CD4-positive, alpha-beta T cell (primary cell): ENCODE measurements around the gene CYP27B1. TPM values are rescaled to one million over a fixed set of nuclear protein-coding genes. Genes with fewer than 3 reads are reported as not detected.

Source experiments
- ATAC-seq: fragments of 200-7000 bp; cut with Tn5 transposase; one replicate; pipeline ENCODE4 v1.10.0; 2022; ENCODE audit warnings: mild to moderate bottlenecking; ENCODE audit not compliant: poor library complexity
- CTCF ChIA-PET: fragments of 350-600 bp; sonication (Branson Sonifier 250); formaldehyde crosslinking; loops from one replicate; lab custom pipeline; 2021; ENCODE audit warnings: antibody characterized with exemption, inconsistent platforms; lab: Charles Lee
- POLR2A ChIA-PET: fragments of 350-600 bp; sonication (Branson Sonifier 250); formaldehyde crosslinking; loops from one replicate; lab custom pipeline; 2021; ENCODE audit warnings: antibody characterized with exemption, inconsistent platforms; lab: Charles Lee
- DNase-seq, 14 experiments: peaks; one replicate each; pipeline ENCODE4 v3.0.0-alpha.2; 2013 to 2020; ENCODE audit warnings: mixed read lengths in 2 of 14
- H3K27ac ChIP-seq, 2 donors: one replicate each; pipeline versions ENCODE4 v1.5.1 to v1.7.0; 2013; ENCODE audit warnings: low read length in 2 of 2, low read depth in 1 of 2, mild to moderate bottlenecking in 1 of 2
- H3K27me3 ChIP-seq, 2 experiments: 1 replicate in 1 of 2; 2 replicates in 1 of 2; pipeline versions ENCODE4 v1.6.1 to v1.7.0; 2013; ENCODE audit warnings: low read length in 2 of 2, control low read depth in 1 of 2, mild to moderate bottlenecking in 1 of 2, moderate library complexity in 1 of 2; ENCODE audit not compliant: insufficient read depth in 2 of 2, control insufficient read depth in 1 of 2
- H3K36me3 ChIP-seq: one replicate; pipeline ENCODE4 v1.6.1; 2013; ENCODE audit warnings: low read length, control low read depth; ENCODE audit not compliant: insufficient read depth
- H3K4me1 ChIP-seq: one replicate; pipeline ENCODE4 v1.6.1; 2013; ENCODE audit warnings: low read length, control low read depth; ENCODE audit not compliant: insufficient read depth
- H3K4me3 ChIP-seq: one replicate; pipeline ENCODE4 v1.5.1; 2013; ENCODE audit warnings: mild to moderate bottlenecking, low read length, moderate library complexity
- H3K9me3 ChIP-seq, 2 experiments: 1 replicate in 1 of 2; 2 replicates in 1 of 2; pipeline versions ENCODE4 v1.6.1 to v1.7.0; 2013; ENCODE audit warnings: low read length in 2 of 2, mild to moderate bottlenecking in 2 of 2, control low read depth in 1 of 2, moderate library complexity in 1 of 2; ENCODE audit not compliant: control insufficient read depth in 1 of 2, insufficient read depth in 1 of 2
- H3K27ac Mint-ChIP-seq: one replicate; pipeline ENCODE4 v1.8.0; 2020; ENCODE audit warnings: mixed read lengths
- H3K27me3 Mint-ChIP-seq: one replicate; pipeline ENCODE4 v1.8.0; 2021; ENCODE audit warnings: mixed read lengths
- H3K36me3 Mint-ChIP-seq: one replicate; pipeline ENCODE4 v1.8.0; 2021; ENCODE audit warnings: low read depth, mixed read lengths
- H3K4me1 Mint-ChIP-seq: one replicate; pipeline ENCODE4 v1.8.0; 2021; ENCODE audit warnings: low read depth, mixed read lengths
- H3K4me3 Mint-ChIP-seq: one replicate; pipeline ENCODE4 v1.8.0; 2020; ENCODE audit warnings: mild to moderate bottlenecking, mixed read lengths
- H3K9me3 Mint-ChIP-seq: one replicate; pipeline ENCODE4 v1.8.0; 2020; ENCODE audit warnings: mixed read lengths
- intact Hi-C, 2 experiments: fragments of 100-400 bp; cut with DNase I in 1 of 2; cut with micrococcal nuclease in 1 of 2; formaldehyde crosslinking; loops; one replicate each; pipeline versions ENCODE4 v1.15.1 to v1.9.0; 2023 to 2025; cut with DNase I, micrococcal nuclease
- polyA plus RNA-seq, 2 donors: library from polyadenylated mRNA; unstranded; fragments of 120-200 nt; gene quantifications; one replicate each; pipeline ENCODE4 v1.2.1, GENCODE V29; 2013
- total RNA-seq, 174 experiments: library from RNA in 2 of 174; stranded (reverse) in 2 of 174; gene quantifications; one replicate each; pipeline ENCODE4 v1.2.3 and lab custom pipeline; 2021 to 2026
- TF ChIP-seq, protein P1 (sequence below): fragments of 200-600 bp; IDR thresholded peaks from one replicate; pipeline ENCODE4 v1.8.0; 2022; ENCODE audit warnings: antibody characterized with exemption, mild to moderate bottlenecking

CYP27B1 gene, protein sequence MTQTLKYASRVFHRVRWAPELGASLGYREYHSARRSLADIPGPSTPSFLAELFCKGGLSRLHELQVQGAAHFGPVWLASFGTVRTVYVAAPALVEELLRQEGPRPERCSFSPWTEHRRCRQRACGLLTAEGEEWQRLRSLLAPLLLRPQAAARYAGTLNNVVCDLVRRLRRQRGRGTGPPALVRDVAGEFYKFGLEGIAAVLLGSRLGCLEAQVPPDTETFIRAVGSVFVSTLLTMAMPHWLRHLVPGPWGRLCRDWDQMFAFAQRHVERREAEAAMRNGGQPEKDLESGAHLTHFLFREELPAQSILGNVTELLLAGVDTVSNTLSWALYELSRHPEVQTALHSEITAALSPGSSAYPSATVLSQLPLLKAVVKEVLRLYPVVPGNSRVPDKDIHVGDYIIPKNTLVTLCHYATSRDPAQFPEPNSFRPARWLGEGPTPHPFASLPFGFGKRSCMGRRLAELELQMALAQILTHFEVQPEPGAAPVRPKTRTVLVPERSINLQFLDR
- total RNA-seq = 1 to 10 TPM; 1.0 to 1.4 TPM
- 0.51 TPM for polyA plus RNA-seq (2013, experiment 1 of 2)
- 0.91 TPM for polyA plus RNA-seq (2013, experiment 2 of 2)
- total RNA-seq (lab: John Stamatoyannopoulos, UW) = 0 to 27.7 (median 1.1) reads per million in 172 experiments

DNA sequence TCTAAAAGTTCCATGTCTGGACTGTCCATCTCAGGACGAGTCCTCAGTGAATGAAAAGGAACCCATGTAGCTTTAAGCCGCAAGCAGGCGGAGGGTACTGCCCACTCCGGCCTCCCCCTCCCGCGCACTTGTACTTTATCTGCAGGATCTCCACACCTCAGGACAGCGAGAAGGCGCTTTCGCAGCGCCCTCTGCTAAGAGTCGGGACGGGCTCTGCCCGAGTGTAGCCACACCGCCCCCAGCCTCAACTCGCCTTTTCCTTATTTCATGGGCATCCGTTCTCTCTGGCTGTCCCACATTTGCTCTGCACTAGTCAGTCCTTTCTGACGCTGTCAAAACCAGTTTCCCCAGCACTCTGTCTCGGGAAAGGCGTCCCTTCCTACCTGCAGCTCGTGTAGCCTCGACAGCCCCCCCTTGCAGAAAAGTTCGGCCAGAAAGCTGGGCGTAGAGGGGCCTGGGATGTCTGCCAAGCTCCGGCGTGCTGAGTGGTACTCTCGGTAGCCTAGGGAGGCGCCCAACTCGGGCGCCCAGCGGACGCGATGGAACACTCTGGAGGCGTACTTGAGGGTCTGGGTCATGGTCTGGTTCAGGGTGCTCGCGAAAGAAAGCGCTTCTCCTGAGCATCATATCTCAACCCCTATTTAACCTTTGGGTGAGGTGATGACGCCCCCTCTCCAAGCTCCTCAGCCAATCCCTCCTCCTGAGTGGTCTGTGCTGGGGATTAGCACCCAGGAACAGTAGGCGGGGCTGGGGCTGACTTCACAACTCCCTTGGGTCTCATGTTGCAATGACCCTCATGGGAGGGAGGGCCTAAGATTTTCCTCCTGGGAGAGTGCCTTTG is at the start of gene CYP27B1:
Gene CYP27B1, minus strand, starts transcription at position 615 of the 841 bp plus-strand sequence. Its CDS starts 37 bp downstream, at position 578.
- H3K27me3 Mint-ChIP-seq = peaks cover 35% of the 10 kb centered on the region
- TF ChIP-seq, protein P1, sequence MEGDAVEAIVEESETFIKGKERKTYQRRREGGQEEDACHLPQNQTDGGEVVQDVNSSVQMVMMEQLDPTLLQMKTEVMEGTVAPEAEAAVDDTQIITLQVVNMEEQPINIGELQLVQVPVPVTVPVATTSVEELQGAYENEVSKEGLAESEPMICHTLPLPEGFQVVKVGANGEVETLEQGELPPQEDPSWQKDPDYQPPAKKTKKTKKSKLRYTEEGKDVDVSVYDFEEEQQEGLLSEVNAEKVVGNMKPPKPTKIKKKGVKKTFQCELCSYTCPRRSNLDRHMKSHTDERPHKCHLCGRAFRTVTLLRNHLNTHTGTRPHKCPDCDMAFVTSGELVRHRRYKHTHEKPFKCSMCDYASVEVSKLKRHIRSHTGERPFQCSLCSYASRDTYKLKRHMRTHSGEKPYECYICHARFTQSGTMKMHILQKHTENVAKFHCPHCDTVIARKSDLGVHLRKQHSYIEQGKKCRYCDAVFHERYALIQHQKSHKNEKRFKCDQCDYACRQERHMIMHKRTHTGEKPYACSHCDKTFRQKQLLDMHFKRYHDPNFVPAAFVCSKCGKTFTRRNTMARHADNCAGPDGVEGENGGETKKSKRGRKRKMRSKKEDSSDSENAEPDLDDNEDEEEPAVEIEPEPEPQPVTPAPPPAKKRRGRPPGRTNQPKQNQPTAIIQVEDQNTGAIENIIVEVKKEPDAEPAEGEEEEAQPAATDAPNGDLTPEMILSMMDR = no peak

DNA sequence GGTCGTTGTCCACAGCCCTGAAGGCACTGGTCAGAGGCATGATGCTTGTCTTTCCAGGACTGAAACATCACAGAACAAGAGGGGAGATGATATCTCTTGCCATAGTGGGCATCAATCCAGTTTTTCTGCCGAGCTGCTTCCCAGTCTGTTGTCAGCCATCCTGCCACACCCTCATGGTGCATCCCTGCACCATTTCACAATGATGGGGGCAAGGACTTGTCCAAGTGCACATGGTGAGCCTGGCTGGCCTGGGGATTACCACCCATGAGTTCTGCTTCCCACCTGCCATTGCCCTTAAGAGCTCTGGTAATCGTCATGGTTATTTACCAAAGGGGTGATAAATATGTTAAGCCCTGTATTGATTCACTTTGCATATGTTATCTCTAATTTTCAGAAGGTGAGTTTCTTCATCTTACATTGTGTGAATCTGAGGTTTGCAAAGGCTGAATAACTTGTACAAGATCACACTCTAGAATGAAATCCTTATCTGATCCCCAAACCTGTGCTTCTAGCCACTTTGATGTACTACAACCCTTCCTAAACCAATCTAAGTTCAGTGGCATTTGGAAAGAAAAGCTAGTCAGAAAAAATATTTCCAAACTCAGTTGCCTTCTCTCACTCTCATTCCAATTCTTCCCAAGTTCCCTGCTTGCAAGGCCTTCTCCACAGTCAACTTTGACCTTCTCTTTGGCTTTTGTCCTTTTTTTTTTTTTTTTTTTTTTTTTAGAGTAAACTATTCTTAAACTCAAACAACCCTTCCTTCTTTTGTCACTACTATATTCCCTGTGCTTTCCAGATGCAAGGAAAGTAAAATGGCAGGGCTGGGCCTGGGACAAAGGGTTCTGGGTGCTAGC is 49.4 kb upstream of the CYP27B1 start:
- DNase-seq = no peak
- Histone ChIP-seq H3K9me3 (no peaks in the 10 kb centered on the region), H3K27me3 (no peaks in the 10 kb centered on the region), H3K4me1 (no peaks in the 10 kb centered on the region), H3K36me3 (peaks cover 6% of the 10 kb centered on the region), H3K4me3 (no peak overlapping the region), H3K27ac (no peak overlapping the region)
- no peak overlapping the region for H3K4me3 Mint-ChIP-seq
- H3K4me1 Mint-ChIP-seq = peaks cover 7% of the 10 kb centered on the region
- peak overlapping the region; percentile 51 for H3K27ac Mint-ChIP-seq
- TF ChIP-seq, protein P1 = no peak
- H3K36me3 Mint-ChIP-seq = peaks cover 17% of the 10 kb centered on the region
- H3K27me3 Mint-ChIP-seq = no peaks in the 10 kb centered on the region
- intact Hi-C loops = no loop called here
- no peak for ATAC-seq
- CTCF ChIA-PET = no interaction called here
- H3K9me3 Mint-ChIP-seq = no peaks in the 10 kb centered on the region
- POLR2A ChIA-PET = interaction anchor here (1.2 kb wide), 1 partner anchor 72 kb away, joined by 3 read pairs; no protein-coding TSS in a partner anchor

More for the DNA sequence above, at the start of gene CYP27B1:
- Histone ChIP-seq H3K36me3 (peaks cover 9% of the 10 kb centered on the region), H3K9me3 (peaks cover 0 to 10% of the 10 kb centered on the region in 2 experiments), H3K4me3 (peak within 1 kb of the TSS; percentile 60), H3K4me1 (peaks cover 40% of the 10 kb centered on the region), H3K27me3 (peaks cover 27 to 31% of the 10 kb centered on the region in 2 experiments), H3K27ac (no peak within 1 kb of the TSS)
- H3K9me3 Mint-ChIP-seq = no peaks in the 10 kb centered on the region
- peaks cover 20% of the 10 kb centered on the region for H3K36me3 Mint-ChIP-seq
- peak in 2 of 14 experiments; percentile 37 to 38 for DNase-seq
- ChIA-PET CTCF (interaction anchor here (2.8 kb wide), 1 partner anchor 10 kb away, joined by 18 read pairs; no protein-coding TSS in a partner anchor), POLR2A (interaction anchor here (1.4 to 2.8 kb wide), 4 partner anchors 10 to 22 kb away, joined by 3 to 14 read pairs (median 8); partner anchors contain the start of genes CDK4, TSFM and TSPAN31)
- ATAC-seq = no peak
- intact Hi-C loops = no loop called here
- peak within 1 kb of the TSS; percentile 86 for H3K4me3 Mint-ChIP-seq
- no peak within 1 kb of the TSS for H3K27ac Mint-ChIP-seq
- H3K4me1 Mint-ChIP-seq = peaks cover 43% of the 10 kb centered on the region
